HG03521 (cell line): ENCODE measurements around the gene TXK.

Source experiments
- ATAC-seq: cut with Tn5 transposase; IDR thresholded peaks from one replicate; pipeline ENCODE4 v1.9.1; 2021; ENCODE audit warnings: mild to moderate bottlenecking, moderate library complexity; ENCODE audit not compliant: unreplicated experiment

TXK gene

GRCh38 chr4:48027653-48028052, 106.4 kb downstream of the TXK start:
- peak; percentile 69 for ATAC-seq

GRCh38 chr4:48025005-48025404, 109.0 kb downstream of the TXK start:
- no peak for ATAC-seq

DNA sequence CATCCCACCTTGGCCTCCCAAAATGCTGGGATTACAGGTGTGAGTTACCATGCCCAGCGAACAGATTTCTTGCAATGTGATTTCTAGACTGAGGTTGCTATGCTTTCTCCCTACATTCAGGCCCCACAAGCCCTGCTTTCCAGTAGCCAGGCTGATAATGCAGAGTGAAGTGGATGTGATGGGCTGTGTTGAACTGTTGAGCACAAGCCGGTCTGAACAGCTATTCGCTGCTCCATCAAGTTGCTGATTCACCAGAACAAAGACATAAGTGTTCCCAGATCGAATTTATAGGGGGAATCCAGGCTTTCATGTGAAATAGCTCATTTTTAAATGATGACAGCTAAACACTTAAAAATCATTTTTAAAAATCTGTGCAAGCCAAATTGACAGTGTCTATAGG, 109.5 kb downstream of the TXK start:
- no peak for ATAC-seq

DNA sequence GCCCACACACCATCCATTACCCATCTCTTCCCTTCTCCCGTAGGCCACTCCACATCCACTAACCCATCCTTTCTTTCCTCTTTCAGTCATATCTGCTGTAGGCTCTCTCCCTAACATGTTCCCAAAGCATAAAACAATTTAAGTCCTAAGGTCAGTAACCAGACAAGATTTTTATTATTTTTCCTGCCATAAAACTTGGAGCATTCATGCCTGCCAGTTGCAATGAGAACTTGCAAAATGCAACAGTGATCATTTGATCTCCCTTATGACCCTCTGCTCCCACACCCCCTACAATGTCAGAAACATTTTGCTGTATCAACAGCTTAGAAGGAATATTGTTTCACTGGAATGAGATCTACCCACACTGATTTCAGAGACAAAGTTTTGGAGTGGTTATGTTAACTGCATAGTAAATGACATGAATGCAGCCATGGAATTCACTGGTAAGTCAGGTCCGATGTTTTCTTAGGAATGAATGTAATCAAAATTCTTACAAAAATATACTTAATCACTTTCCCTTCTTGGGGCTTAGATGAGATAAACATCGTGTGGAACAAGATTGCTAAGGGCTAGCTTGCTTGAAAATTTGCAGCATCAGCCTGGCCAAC, 111.8 kb downstream of the TXK start:
- ATAC-seq, result no peak

DNA sequence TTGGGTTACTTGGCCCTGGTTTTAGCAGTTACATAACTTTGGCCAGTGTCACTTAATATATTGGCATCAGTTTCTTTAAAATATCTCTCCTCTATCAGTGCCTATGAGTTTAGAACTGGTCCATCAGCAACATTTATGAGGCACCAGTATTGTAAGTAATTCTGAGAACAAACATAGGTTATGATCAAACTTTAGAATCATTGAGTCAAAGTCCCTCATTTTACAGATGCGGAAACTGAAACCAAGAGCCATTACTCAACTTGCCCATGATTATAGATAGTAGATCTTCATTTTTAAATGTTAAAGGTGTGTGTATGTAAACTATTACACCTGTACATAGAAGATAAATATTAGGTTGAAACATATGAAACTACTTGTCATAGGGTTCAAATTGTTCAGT, 113.0 kb downstream of the TXK start:
- no peak for ATAC-seq

- no peak for ATAC-seq
Measured at GRCh38 chr4:48018112-48018511, 115.9 kb downstream of the TXK start.

GRCh38 chr4:48017108-48017571, 116.9 kb downstream of the TXK start:
- ATAC-seq, result no peak
